Endothelial cell of umbilical vein (primary cell): ENCODE measurements around the gene INPP5J. TPM values are rescaled to one million over a fixed set of nuclear protein-coding genes. Genes with fewer than 3 reads are reported as not detected.
A peak's percentile ranks its signal among the peaks of the same experiment; 100 is the strongest.
"Not testable (repeated sequence)": the region's sequence is repeated elsewhere in the genome, so short reads cannot be mapped to it uniquely, and the experiment has no call there.

ENCODE experiments used
- BruUV-seq: library from RNA; stranded (reverse); fragments of 400-500 nt; replicated peaks from 2 replicates; lab custom pipeline; 2021; lab: Mats Ljungman, UMichigan
- CTCF ChIA-PET: fragments of 300-600, 350-600 bp; sonication (Branson Sonifier 250); formaldehyde crosslinking; loops from one replicate; lab custom pipeline; 2021; ENCODE audit warnings: antibody characterized with exemption, inconsistent platforms; lab: Charles Lee
- POLR2A ChIA-PET: fragments of 300-600, 350-600 bp; sonication (Branson Sonifier 250); formaldehyde crosslinking; loops from one replicate; lab custom pipeline; 2021; ENCODE audit warnings: antibody characterized with exemption, inconsistent platforms; lab: Charles Lee
- DNase-seq: peaks from one replicate; pipeline ENCODE4 v3.0.0-alpha.2; 2011; ENCODE audit warnings: low read depth, low spot score
- FAIRE-seq: peaks from 2 replicates; lab custom pipeline; 2011; peaks lifted over from hg19 to GRCh38; lab: Jason Lieb, UNC
- H2AFZ ChIP-seq: 2 replicates; pipeline ENCODE4 v1.6.0; 2012; ENCODE audit warnings: low read depth, low read length, control low read depth, inconsistent platforms
- H3K27ac ChIP-seq: 2 replicates; pipeline ENCODE4 v1.5.1; 2011; ENCODE audit warnings: low read depth, mild to moderate bottlenecking, control low read depth, low read length, moderate library complexity; ENCODE audit not compliant: insufficient read depth
- H3K27me3 ChIP-seq, 2 experiments: 2 replicates each; pipeline versions ENCODE4 v1.6.0 to v1.6.1; 2011; ENCODE audit warnings: low read length in 2 of 2, mixed read lengths in 1 of 2; ENCODE audit not compliant: control insufficient read depth in 2 of 2, insufficient read depth in 2 of 2
- H3K36me3 ChIP-seq, 2 experiments: 2 replicates in 1 of 2; 3 replicates in 1 of 2; pipeline ENCODE4 v1.5.1; 2011; ENCODE audit warnings: low read length in 2 of 2, mild to moderate bottlenecking in 1 of 2, moderate library complexity in 1 of 2; ENCODE audit not compliant: control insufficient read depth in 2 of 2, insufficient read depth in 2 of 2; ENCODE audit errors: extremely low read depth in 1 of 2
- H3K4me1 ChIP-seq: 3 replicates; pipeline ENCODE4 v1.5.1; 2011; ENCODE audit warnings: mild to moderate bottlenecking, low read length; ENCODE audit not compliant: control insufficient read depth, insufficient read depth; ENCODE audit errors: extremely low read depth
- H3K4me2 ChIP-seq: 2 replicates; pipeline ENCODE4 v1.6.1; 2011; ENCODE audit warnings: low read length, control low read depth, mixed read lengths; ENCODE audit not compliant: insufficient read depth
- H3K4me3 ChIP-seq, 3 experiments: fragments of 200-600 bp in 1 of 3; sonication (generic), shearing (Covaris generic) in 1 of 3; replicated peaks in 1 of 3; 2 replicates each; pipeline ENCODE4 v1.5.1; 2011 to 2016; ENCODE audit warnings: control low read depth in 3 of 3, low read length in 3 of 3, mild to moderate bottlenecking in 2 of 3, inconsistent platforms in 1 of 3, low read depth in 1 of 3, moderate library complexity in 1 of 3; ENCODE audit not compliant: insufficient read depth in 1 of 3
- H3K79me2 ChIP-seq: 2 replicates; pipeline ENCODE4 v1.6.0; 2012; ENCODE audit warnings: low read length, inconsistent platforms; ENCODE audit not compliant: control insufficient read depth, insufficient read depth
- H3K9ac ChIP-seq: replicated peaks from 2 replicates; pipeline ENCODE3; 2011; ENCODE audit warnings: low read length, control low read depth; ENCODE audit not compliant: insufficient read depth; ENCODE audit errors: extremely low read depth
- H3K9me1 ChIP-seq: replicated peaks from 3 replicates; pipeline ENCODE4 v1.6.0; 2011; ENCODE audit warnings: mild to moderate bottlenecking, low read length; ENCODE audit not compliant: control insufficient read depth, insufficient read depth; ENCODE audit errors: extremely low read depth
- H3K9me3 ChIP-seq: replicated peaks from 2 replicates; pipeline ENCODE4 v1.5.1; 2012; ENCODE audit warnings: low read length, inconsistent platforms; ENCODE audit not compliant: control insufficient read depth, insufficient read depth
- H4K20me1 ChIP-seq: replicated peaks from 2 replicates; pipeline ENCODE3; 2011; ENCODE audit warnings: mild to moderate bottlenecking, low read length; ENCODE audit not compliant: control insufficient read depth, insufficient read depth; ENCODE audit errors: extremely low read depth
- CTCF ChIP-seq, 2 donors: IDR thresholded peaks; 1 replicate in 1 of 2; 2 replicates in 1 of 2; pipeline ENCODE4 v1.5.1; 2011; ENCODE audit warnings: low read length in 2 of 2, mild to moderate bottlenecking in 2 of 2, moderate library complexity in 2 of 2, control low read depth in 1 of 2, inconsistent platforms in 1 of 2, low read depth in 1 of 2; ENCODE audit not compliant: insufficient read depth in 1 of 2; ENCODE audit errors: extremely low read depth in 1 of 2
- EZH2 ChIP-seq: IDR thresholded peaks from 2 replicates; pipeline ENCODE4 v1.6.1; 2012; ENCODE audit warnings: borderline replicate concordance, low read depth, mild to moderate bottlenecking, moderate library complexity, low read length, inconsistent platforms; ENCODE audit not compliant: severe bottlenecking
- FOS ChIP-seq: IDR thresholded peaks from 2 replicates; pipeline ENCODE4 v1.6.1; 2011; ENCODE audit warnings: mild to moderate bottlenecking, low read length, moderate library complexity, borderline replicate concordance; ENCODE audit not compliant: insufficient read depth
- GATA2 ChIP-seq: IDR thresholded peaks from 2 replicates; pipeline ENCODE4 v1.7.0; 2011; ENCODE audit warnings: low read depth, mild to moderate bottlenecking, moderate library complexity, mixed read lengths, low read length; ENCODE audit not compliant: insufficient read length, insufficient read depth
- JUN ChIP-seq: IDR thresholded peaks from 2 replicates; pipeline ENCODE4 v1.6.1; 2011; ENCODE audit warnings: borderline replicate concordance, low read depth; ENCODE audit not compliant: insufficient read length, insufficient read depth
- MYC ChIP-seq: IDR thresholded peaks from one replicate; pipeline ENCODE4 v1.6.1; 2011; ENCODE audit warnings: mild to moderate bottlenecking, low read depth, low read length
- POLR2A ChIP-seq: IDR thresholded peaks from 2 replicates; pipeline ENCODE4 v1.6.1; 2012; ENCODE audit warnings: low read depth, mild to moderate bottlenecking, control low read depth, low read length
- POLR2AphosphoS5 ChIP-seq: IDR thresholded peaks from 2 replicates; pipeline ENCODE4 v1.6.1; 2012; ENCODE audit warnings: low read depth, mild to moderate bottlenecking, control low read depth, low read length, moderate library complexity; ENCODE audit not compliant: insufficient read depth
- dilution Hi-C: fragments of 300-500 bp; cut with MboI; formaldehyde crosslinking; loops from one replicate; pipeline ENCODE4 v1.15.0; 2019; ENCODE audit warnings: low sequenced_read_pairs; ENCODE audit not compliant: extremely low pct_ligation_motif_present
- intact Hi-C: fragments of 100-400 bp; cut with micrococcal nuclease; formaldehyde crosslinking; loops from one replicate; pipeline ENCODE4 v1.10.0; 2022
- polyA plus RNA-seq, 4 experiments: library from polyadenylated mRNA; depleted of rRNA in 3 of 4; stranded (reverse) in 3 of 4; unstranded in 1 of 4; fragments of >200 nt; gene quantifications; 2 replicates each; pipeline versions ENCODE4 v1.2.1 to v1.2.3, GENCODE V29; 2011 to 2012; ENCODE audit warnings: missing spikeins in 1 of 4
- total RNA-seq: library from RNA; stranded (reverse); gene quantifications from 2 replicates; pipeline ENCODE4 v1.2.3, GENCODE V29; 2021
- TF ChIP-seq, protein P1 (sequence below): IDR thresholded peaks from 2 replicates; pipeline ENCODE4 v1.6.1; 2011; ENCODE audit not compliant: insufficient read depth, insufficient read length

Gene INPP5J
- total and polyA plus RNA-seq, 2 donors (not counting 3 experiments of a cell fraction or from before 2014, with no cell fraction given), result 0.43 to 0.49 TPM

GRCh38 chr22:31077681-31078080 is 45.1 kb upstream of the INPP5J start:
- no TSS peak for BruUV-seq
- no peak for FAIRE-seq
- POLR2A ChIA-PET, result no interaction called here

DNA sequence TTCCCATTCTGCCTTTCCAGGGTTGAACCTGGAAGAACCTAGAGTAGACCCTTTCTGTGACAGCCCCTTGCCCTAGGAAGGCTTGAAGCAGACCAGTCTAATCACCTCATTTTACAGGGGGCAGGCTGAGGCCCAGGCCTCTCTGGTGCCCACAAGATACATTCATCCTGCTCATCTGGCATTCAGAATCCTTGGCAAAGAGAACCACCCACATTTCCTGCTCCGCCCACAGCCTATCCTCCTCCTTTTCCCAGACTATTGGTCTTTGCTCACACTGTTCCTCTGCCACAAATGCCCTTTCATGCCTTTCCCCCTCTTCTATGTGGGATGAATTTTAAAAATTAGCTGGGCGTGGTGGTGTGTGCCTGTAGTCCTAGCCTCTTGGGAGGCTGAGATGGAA is 44.4 kb upstream of the INPP5J start:
- H4K20me1 ChIP-seq, H3K9me1 ChIP-seq, H3K27ac ChIP-seq, BruUV-seq, H3K4me3 ChIP-seq, H3K9ac ChIP-seq, POLR2A ChIA-PET, DNase-seq, FAIRE-seq, intact Hi-C loops, H3K36me3 ChIP-seq, H3K4me2 ChIP-seq, dilution Hi-C loops, H3K9me3 ChIP-seq, CTCF ChIA-PET, H3K27me3 ChIP-seq: not testable (repeated sequence)
- peaks cover 22% of the 10 kb centered on the region for H3K4me1 ChIP-seq
- H2AFZ ChIP-seq, result peak overlapping the region; percentile 3
- H3K79me2 ChIP-seq, result peaks cover 23% of the 10 kb centered on the region

More at GRCh38 chr22:31077681-31078080, 45.1 kb upstream of the INPP5J start:
- H3K79me2 ChIP-seq, result peaks cover 16% of the 10 kb centered on the region
- H3K9me1 ChIP-seq, result no peaks in the 10 kb centered on the region
- peaks cover 17% of the 10 kb centered on the region for H3K4me1 ChIP-seq
- no peak for DNase-seq
- H4K20me1 ChIP-seq, result no peaks in the 10 kb centered on the region
- intact Hi-C loops, result no loop called here
- H3K27me3 ChIP-seq, result no peaks in the 10 kb centered on the region
- TF ChIP-seq GATA2 (no peak), POLR2AphosphoS5 (no peak), CTCF (IDR thresholded peaks at IDR 0.05; ENCODE audit: extremely low read depth in 1 of 2, insufficient read depth in 1 of 2, low read depth in 1 of 2, low read length in 2 of 2) (no peak), FOS (no peak), POLR2A (no peak), EZH2 (no peak), JUN (no peak), MYC (no peak)
- TF ChIP-seq, protein P1, sequence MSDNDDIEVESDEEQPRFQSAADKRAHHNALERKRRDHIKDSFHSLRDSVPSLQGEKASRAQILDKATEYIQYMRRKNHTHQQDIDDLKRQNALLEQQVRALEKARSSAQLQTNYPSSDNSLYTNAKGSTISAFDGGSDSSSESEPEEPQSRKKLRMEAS, result no peak
- H3K4me3 ChIP-seq, result no peak overlapping the region
- H3K9me3 ChIP-seq, result no peaks in the 10 kb centered on the region
- CTCF ChIA-PET, result no interaction called here
- H3K36me3 ChIP-seq, result no peaks in the 10 kb centered on the region
- no peak overlapping the region for H3K27ac ChIP-seq
- no peak overlapping the region for H3K9ac ChIP-seq
- no peak overlapping the region for H3K4me2 ChIP-seq
- H2AFZ ChIP-seq, result no peak overlapping the region
- dilution Hi-C loops, result no loop called here
